ENCODE data around the gene RPS25.
"Not testable (repeated sequence)": the region's sequence is repeated elsewhere in the genome, so short reads cannot be mapped to it uniquely, and the experiment has no call there.

Gene RPS25

GRCh38 chr11:119038884-119039283 is 20.7 kb upstream of the RPS25 start:
- DNase-seq = no peak

- no peak for DNase-seq
These were observed 16.7 kb upstream of the RPS25 start for GRCh38 chr11:119034813-119035212.

- not testable (repeated sequence) for DNase-seq
These were observed 15.3 kb upstream of the RPS25 start for GRCh38 chr11:119033421-119033820.

GRCh38 chr11:119031912-119032280 is 13.8 kb upstream of the RPS25 start:
- no peak for DNase-seq

GRCh38 chr11:119030329-119031047 is 12.3 kb upstream of the RPS25 start, which contains the start of gene SLC37A4:
Gene SLC37A4 (minus strand): TSS chr11:119030877.
- DNase-seq = peak; percentile 91

GRCh38 chr11:119030029-119030328 is 11.8 kb upstream of the RPS25 start:
- DNase-seq = no peak

- no peak for DNase-seq
These were observed 11.3 kb upstream of the RPS25 start for GRCh38 chr11:119029340-119030028.

- DNase-seq = no peak
These were observed 10.9 kb upstream of the RPS25 start for GRCh38 chr11:119029069-119029339.

- no peak for DNase-seq
These were observed 10.4 kb upstream of the RPS25 start for GRCh38 chr11:119028346-119029068.

- DNase-seq = no peak
These were observed 9.6 kb upstream of the RPS25 start for GRCh38 chr11:119027561-119028345.

GRCh38 chr11:119026970-119027369 is 8.8 kb upstream of the RPS25 start:
- no peak for DNase-seq

GRCh38 chr11:119025978-119026766 is 8.0 kb upstream of the RPS25 start:
- DNase-seq = no peak

GRCh38 chr11:119025541-119025940 is 7.4 kb upstream of the RPS25 start:
- no peak for DNase-seq

- DNase-seq = no peak
These were observed 6.9 kb upstream of the RPS25 start for GRCh38 chr11:119025099-119025473.

- DNase-seq = no peak
These were observed 6.4 kb upstream of the RPS25 start for GRCh38 chr11:119024430-119025098.

- DNase-seq = no peak
These were observed 5.6 kb upstream of the RPS25 start for GRCh38 chr11:119023741-119024140.

- no peak for DNase-seq
These were observed 3.5 kb upstream of the RPS25 start for GRCh38 chr11:119021631-119022030.

- DNase-seq = no peak
These were observed 1.9 kb upstream of the RPS25 start for GRCh38 chr11:119019996-119020395.

- not testable (repeated sequence) for DNase-seq
These were observed 766 bp downstream of the RPS25 start for GRCh38 chr11:119017377-119017776.

- no peak for DNase-seq
These were observed 1.7 kb downstream of the RPS25 start for GRCh38 chr11:119016216-119017009.

GRCh38 chr11:119015054-119015611 is 3.0 kb downstream of the RPS25 start:
- no peak for DNase-seq
